K562 (cell line): ENCODE measurements around the gene SHB. TPM values are rescaled to one million over a fixed set of nuclear protein-coding genes. Genes with fewer than 3 reads are reported as not detected.

Experiments used
- ATAC-seq: fragments of 200-7000 bp; cut with Tn5 transposase; 3 replicates; pipeline ENCODE4 v1.9.1; 2020; ENCODE audit warnings: moderate library complexity
- BruUV-seq: library from RNA; stranded (reverse); fragments of 400-500 nt; replicated peaks from 2 replicates; lab custom pipeline; 2021; lab: Mats Ljungman, UMichigan
- CTCF ChIA-PET: fragments of 300-600 bp; formaldehyde crosslinking; extraction: SDS; loops from one replicate; lab custom pipeline; 2021; ENCODE audit warnings: low intra/inter-chr PET ratio; lab: Yijun Ruan, JAX
- POLR2A ChIA-PET: fragments of 300-600, 350-650 bp; sonication (Branson Sonifier 250); formaldehyde crosslinking; extraction: SDS; loops from one replicate; lab custom pipeline; 2021; ENCODE audit warnings: antibody characterized with exemption, inconsistent platforms; lab: Yijun Ruan, JAX
- DNase-seq, 4 experiments: peaks; one replicate each; pipeline versions ENCODE4 v3.0.0 to v3.0.0-alpha.2; 2011 to 2018; ENCODE audit warnings: low spot score in 3 of 4, mixed read lengths in 3 of 4; ENCODE audit errors: extremely low read depth in 1 of 4
- FAIRE-seq: peaks from 2 replicates; lab custom pipeline; 2011; peaks lifted over from hg19 to GRCh38; lab: Jason Lieb, UNC
- H2AFZ ChIP-seq: 2 replicates; pipeline ENCODE4 v1.6.0; 2011; ENCODE audit warnings: low read depth, low read length, control low read depth, inconsistent platforms
- H3K27ac ChIP-seq: fragments of 200-600 bp; 3 replicates; pipeline ENCODE4 v1.8.0; 2011; ENCODE audit warnings: low read depth, mild to moderate bottlenecking, control low read depth, inconsistent platforms, low read length, moderate library complexity, mixed read lengths; ENCODE audit errors: extremely low read depth
- H3K27me3 ChIP-seq, 2 experiments: fragments of 300-600 bp in 1 of 2; 2 replicates in 1 of 2; 3 replicates in 1 of 2; pipeline versions ENCODE4 v1.6.0 to v1.8.0; 2011; ENCODE audit warnings: inconsistent platforms in 2 of 2, low read length in 2 of 2, mild to moderate bottlenecking in 1 of 2, mixed read lengths in 1 of 2, moderate library complexity in 1 of 2; ENCODE audit not compliant: control insufficient read depth in 2 of 2, insufficient read depth in 2 of 2
- H3K36me3 ChIP-seq: fragments of 300-600 bp; 3 replicates; pipeline ENCODE4 v1.8.0; 2011; ENCODE audit warnings: mild to moderate bottlenecking, low read length, inconsistent platforms; ENCODE audit not compliant: control insufficient read depth, insufficient read depth
- H3K4me1 ChIP-seq, 2 experiments: fragments of 200-600 bp in 1 of 2; replicated peaks in 1 of 2; 2 replicates in 1 of 2; 3 replicates in 1 of 2; pipeline versions ENCODE4 v1.5.1 to v1.8.0; 2011; ENCODE audit warnings: inconsistent platforms in 2 of 2, low read length in 2 of 2, mild to moderate bottlenecking in 1 of 2, mixed read lengths in 1 of 2, moderate library complexity in 1 of 2; ENCODE audit not compliant: control insufficient read depth in 2 of 2, insufficient read depth in 2 of 2
- H3K4me2 ChIP-seq: 2 replicates; pipeline ENCODE4 v1.6.1; 2011; ENCODE audit warnings: low read length, control low read depth, inconsistent platforms, mixed read lengths; ENCODE audit not compliant: insufficient read depth
- H3K4me3 ChIP-seq: fragments of 200-600 bp; sonication (generic), shearing (Covaris generic); 2 replicates; pipeline ENCODE4 v1.5.1; 2016; ENCODE audit warnings: control low read depth, inconsistent platforms
- H3K79me2 ChIP-seq: fragments of 200-600 bp; 3 replicates; pipeline ENCODE4 v1.8.0; 2011; ENCODE audit warnings: low read length, inconsistent platforms; ENCODE audit not compliant: control insufficient read depth, insufficient read depth
- H3K9ac ChIP-seq, 2 experiments: 2 replicates each; pipeline versions ENCODE4 v1.6.0 to v1.6.1; 2011; ENCODE audit warnings: low read depth in 2 of 2, low read length in 2 of 2, control low read depth in 1 of 2, inconsistent platforms in 1 of 2, mild to moderate bottlenecking in 1 of 2, mixed read lengths in 1 of 2; ENCODE audit not compliant: insufficient read depth in 1 of 2
- H3K9me1 ChIP-seq: one replicate; pipeline ENCODE4 v1.6.0; 2011; ENCODE audit warnings: inconsistent platforms, mild to moderate bottlenecking, low read length, moderate library complexity; ENCODE audit not compliant: control insufficient read depth, insufficient read depth
- H3K9me3 ChIP-seq: replicated peaks from 2 replicates; pipeline ENCODE4 v1.5.1; 2011; ENCODE audit warnings: low read depth, low read length, inconsistent platforms; ENCODE audit not compliant: control insufficient read depth, insufficient read depth
- H4K20me1 ChIP-seq: replicated peaks from 2 replicates; pipeline ENCODE4 v1.6.1; 2011; ENCODE audit warnings: low read length, inconsistent platforms, mixed read lengths; ENCODE audit not compliant: control insufficient read depth, insufficient read depth
- GMEB1 ChIP-seq: fragments of 250-450 bp; sonication (Bioruptor Pico); IDR thresholded peaks from 2 replicates; pipeline ENCODE4 v1.4.0; 2020; ENCODE audit warnings: mild to moderate bottlenecking
- KLF6 ChIP-seq: fragments of 250-450 bp; sonication (Bioruptor Pico); IDR thresholded peaks from 2 replicates; pipeline ENCODE4 v1.4.0; 2020; ENCODE audit warnings: mild to moderate bottlenecking, moderate library complexity, borderline replicate concordance
- PATZ1 ChIP-seq: fragments of 250-450 bp; sonication (Bioruptor Pico); IDR thresholded peaks from 2 replicates; pipeline ENCODE4 v1.5.0; 2020; ENCODE audit warnings: mild to moderate bottlenecking, borderline replicate concordance
- TCF7L2 ChIP-seq: fragments of 150-350 bp; IDR thresholded peaks from 2 replicates; pipeline ENCODE4 v1.6.1; 2016; ENCODE audit warnings: low read depth, mild to moderate bottlenecking, low read length, moderate library complexity
- TFAM ChIP-seq: fragments of 250-450 bp; sonication (Bioruptor Pico); conservative IDR thresholded peaks from 2 replicates; pipeline ENCODE4 v1.5.0; 2021; ENCODE audit warnings: mild to moderate bottlenecking, moderate library complexity
- ZC3H4 ChIP-seq: sonication (generic); formaldehyde crosslinking; IDR thresholded peaks from 2 replicates; pipeline ENCODE4 v1.9.0; 2021; ENCODE audit warnings: missing genetic modification reagents, borderline replicate concordance
- WGBS: fragments of 100-300 bp; shearing (Covaris generic); methylation state at CpG from one replicate; pipeline ENCODE4 v1.1.6; 2016; ENCODE audit warnings: low coverage, mixed read lengths; ENCODE audit not compliant: insufficient coverage; ENCODE audit errors: missing lambda C conversion rate; 5-methylcytosine and 5-hydroxymethylcytosine counted together
- in situ Hi-C: fragments of 300-500 bp; cut with MboI; formaldehyde crosslinking; loops from 4 replicates; pipeline ENCODE4 v1.15.0; 2018; ENCODE audit warnings: inconsistent platforms, mixed read lengths
- intact Hi-C: fragments of 100-400 bp; cut with micrococcal nuclease; formaldehyde crosslinking; loops from 2 replicates; pipeline ENCODE4 v1.14.2; 2022
- polyA plus RNA-seq, 8 experiments: library from polyadenylated mRNA; depleted of rRNA in 4 of 8; stranded (reverse) in 5 of 8; unstranded in 3 of 8; fragments of >200 nt; fragmentation: Nextera tagmentation in 2 of 8; fragmentation: Illumina TruSeq in 1 of 8; extraction: Ambion mirVana in 2 of 8; extraction: Trizol in 1 of 8; gene quantifications; 2 replicates each; pipeline versions ENCODE4 v1.2.1 to v1.2.3, GENCODE V29; 2011 to 2014; ENCODE audit warnings: inconsistent platforms in 1 of 8, missing spikeins in 1 of 8
- total RNA-seq, 7 experiments: library from RNA; depleted of rRNA in 6 of 7; stranded (reverse); fragments of >200 nt in 6 of 7; fragmentation: Illumina TruSeq in 2 of 7; extraction: Trizol in 2 of 7; gene quantifications; 2 replicates each; pipeline versions ENCODE4 v1.2.1 to v1.2.3, GENCODE V29; 2011 to 2021; ENCODE audit warnings: low replicate concordance in 1 of 7

Gene SHB
- total and polyA plus RNA-seq, 9 of the 15 experiments (the other 6 are each of a cell fraction or from before 2014, with no cell fraction given) = 0.78 to 16.0 (median 5.3) TPM

GRCh38 chr9:38083858-38084555, 15.0 kb upstream of the SHB start:
- H2AFZ ChIP-seq = no peak overlapping the region
- in situ Hi-C loops = no loop called here

More at GRCh38 chr9:38083858-38084555, 15.0 kb upstream of the SHB start:
- no peaks in the 10 kb centered on the region for H3K9me3 ChIP-seq
- no peak overlapping the region for H3K4me3 ChIP-seq
- no peaks in the 10 kb centered on the region for H3K36me3 ChIP-seq
- H3K9me1 ChIP-seq = no peaks in the 10 kb centered on the region
- no peak for ATAC-seq
- FAIRE-seq = no peak
- intact Hi-C loops = loop anchor here (10.0 kb wide), 1 partner anchor 171 kb away; no protein-coding TSS in a partner anchor
- peaks cover 19 to 35% of the 10 kb centered on the region in 2 experiments; a peak in 4 of 5 replicates for H3K27me3 ChIP-seq
- H3K9ac ChIP-seq = no peak overlapping the region
- no peak overlapping the region for H3K4me2 ChIP-seq
- H3K4me1 ChIP-seq = no peaks in the 10 kb centered on the region
- CTCF ChIA-PET = no interaction called here
- POLR2A ChIA-PET = interaction anchor here (1.0 to 1.4 kb wide), 4 partner anchors 9 to 15 kb away, joined by 3 to 5 read pairs (median 4); partner anchors contain the start of gene SHB
- BruUV-seq = no TSS peak
- 4% methylated on average over 10 of the region's 10 CpGs for WGBS
- DNase-seq = no peak
- TF ChIP-seq KLF6 (CRISPR knock-in tag) (no peak), ZC3H4 (no peak), TFAM (CRISPR knock-in tag) (no peak), PATZ1 (CRISPR knock-in tag) (no peak), GMEB1 (CRISPR knock-in tag) (no peak), TCF7L2 (no peak)
- TF ChIP-seq, all 486 proteins: peak for 0
- no peak overlapping the region for H3K27ac ChIP-seq
- no peaks in the 10 kb centered on the region for H4K20me1 ChIP-seq
- no peaks in the 10 kb centered on the region for H3K79me2 ChIP-seq
